Activated CD8-positive, alpha-beta T cell treated with anti-CD3 and anti-CD28 coated beads for 36 hours (primary cell): ENCODE data around the gene TEAD4. TPM values are rescaled to one million over a fixed set of nuclear protein-coding genes. Genes with fewer than 3 reads are reported as not detected.

Experiments used
- ATAC-seq: fragments of 200-7000 bp; cut with Tn5 transposase; one replicate; pipeline ENCODE4 v1.10.0; 2021; ENCODE audit warnings: mild to moderate bottlenecking, moderate library complexity
- CTCF ChIA-PET: fragments of 350-600 bp; sonication (Branson Sonifier 250); formaldehyde crosslinking; loops from one replicate; lab custom pipeline; 2021; ENCODE audit warnings: antibody characterized with exemption; lab: Charles Lee
- POLR2A ChIA-PET: fragments of 350-600 bp; sonication (Branson Sonifier 250); formaldehyde crosslinking; loops from one replicate; lab custom pipeline; 2021; ENCODE audit warnings: antibody characterized with exemption; lab: Charles Lee
- DNase-seq: peaks from one replicate; pipeline ENCODE4 v3.0.0-alpha.2; 2020
- H3K27ac Mint-ChIP-seq: one replicate; pipeline ENCODE4 v1.8.0; 2021; ENCODE audit warnings: mild to moderate bottlenecking, mixed read lengths
- H3K27me3 Mint-ChIP-seq: one replicate; pipeline ENCODE4 v1.8.0; 2021; ENCODE audit warnings: mixed read lengths
- H3K36me3 Mint-ChIP-seq: one replicate; pipeline ENCODE4 v1.8.0; 2021; ENCODE audit warnings: low read depth, mixed read lengths
- H3K4me1 Mint-ChIP-seq: one replicate; pipeline ENCODE4 v1.8.0; 2021; ENCODE audit warnings: low read depth, mixed read lengths
- H3K4me3 Mint-ChIP-seq: one replicate; pipeline ENCODE4 v1.8.0; 2021; ENCODE audit warnings: mild to moderate bottlenecking, moderate library complexity, mixed read lengths
- H3K9me3 Mint-ChIP-seq: one replicate; pipeline ENCODE4 v1.8.0; 2021; ENCODE audit warnings: mixed read lengths
- intact Hi-C: fragments of 100-400 bp; cut with micrococcal nuclease; formaldehyde crosslinking; loops from one replicate; pipeline ENCODE4 v1.10.0; 2022
- total RNA-seq, 2 experiments: library from RNA; stranded (reverse); gene quantifications; one replicate each; pipeline ENCODE4 v1.2.3, GENCODE V29; 2021
- TF ChIP-seq, protein P1 (sequence below): fragments of 200-600 bp; IDR thresholded peaks from one replicate; pipeline ENCODE4 v1.8.0; 2022; ENCODE audit warnings: antibody characterized with exemption, mild to moderate bottlenecking

Gene TEAD4
- total RNA-seq, 2 experiments from 2014 or later = 4.5 to 4.6 TPM

DNA sequence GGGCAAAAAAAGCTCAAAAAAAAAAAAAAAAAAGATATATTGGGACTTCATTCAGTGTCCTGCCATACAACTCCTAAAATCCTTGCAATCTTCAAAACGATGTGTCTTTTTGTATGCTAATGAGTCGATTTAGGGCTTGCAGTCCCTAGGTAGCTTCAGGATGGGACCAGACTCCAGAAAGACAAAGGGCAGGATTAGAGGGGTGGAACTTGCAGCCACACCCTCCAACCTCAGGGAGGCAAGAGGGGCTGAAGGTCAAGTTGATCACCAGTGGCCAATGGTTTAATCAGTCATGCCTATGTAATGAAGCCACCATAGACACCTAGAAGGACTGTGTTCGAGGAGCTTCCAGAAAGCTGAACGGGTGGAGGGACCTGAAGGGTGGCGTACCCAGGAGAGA is 29.3 kb downstream of the TEAD4 start:
- Mint-ChIP-seq H3K36me3 (no peaks in the 10 kb centered on the region), H3K27ac (no peak overlapping the region), H3K27me3 (no peaks in the 10 kb centered on the region), H3K4me1 (no peaks in the 10 kb centered on the region), H3K4me3 (no peak overlapping the region), H3K9me3 (no peaks in the 10 kb centered on the region)
- CTCF ChIA-PET = no interaction called here
- DNase-seq (no peak), ATAC-seq (no peak)
- POLR2A ChIA-PET = no interaction called here
- intact Hi-C loops = no loop called here
- TF ChIP-seq, protein P1, sequence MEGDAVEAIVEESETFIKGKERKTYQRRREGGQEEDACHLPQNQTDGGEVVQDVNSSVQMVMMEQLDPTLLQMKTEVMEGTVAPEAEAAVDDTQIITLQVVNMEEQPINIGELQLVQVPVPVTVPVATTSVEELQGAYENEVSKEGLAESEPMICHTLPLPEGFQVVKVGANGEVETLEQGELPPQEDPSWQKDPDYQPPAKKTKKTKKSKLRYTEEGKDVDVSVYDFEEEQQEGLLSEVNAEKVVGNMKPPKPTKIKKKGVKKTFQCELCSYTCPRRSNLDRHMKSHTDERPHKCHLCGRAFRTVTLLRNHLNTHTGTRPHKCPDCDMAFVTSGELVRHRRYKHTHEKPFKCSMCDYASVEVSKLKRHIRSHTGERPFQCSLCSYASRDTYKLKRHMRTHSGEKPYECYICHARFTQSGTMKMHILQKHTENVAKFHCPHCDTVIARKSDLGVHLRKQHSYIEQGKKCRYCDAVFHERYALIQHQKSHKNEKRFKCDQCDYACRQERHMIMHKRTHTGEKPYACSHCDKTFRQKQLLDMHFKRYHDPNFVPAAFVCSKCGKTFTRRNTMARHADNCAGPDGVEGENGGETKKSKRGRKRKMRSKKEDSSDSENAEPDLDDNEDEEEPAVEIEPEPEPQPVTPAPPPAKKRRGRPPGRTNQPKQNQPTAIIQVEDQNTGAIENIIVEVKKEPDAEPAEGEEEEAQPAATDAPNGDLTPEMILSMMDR = no peak

DNA sequence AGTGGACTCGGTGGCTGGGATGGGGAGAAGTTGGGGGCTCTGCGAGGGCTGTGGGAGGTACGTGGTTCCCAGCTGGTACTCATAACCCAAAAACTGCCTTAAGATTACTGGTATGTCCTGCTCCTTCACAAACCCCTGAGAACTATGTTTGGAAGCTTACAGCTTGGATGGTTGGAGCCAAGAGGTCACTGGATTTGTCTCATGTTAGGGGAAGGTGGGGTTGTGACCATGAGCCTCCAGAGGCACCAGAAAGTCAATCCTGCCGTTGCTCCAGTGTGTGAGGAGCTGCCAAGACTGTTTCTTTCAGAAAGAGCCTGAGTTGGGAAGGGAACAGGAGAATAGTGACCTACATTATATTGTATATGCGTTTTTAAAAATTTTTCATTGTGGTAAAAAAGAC is 33.5 kb downstream of the TEAD4 start:
- DNase-seq (no peak), ATAC-seq (no peak)
- intact Hi-C loops = no loop called here
- Mint-ChIP-seq H3K27ac (no peak overlapping the region), H3K36me3 (no peaks in the 10 kb centered on the region), H3K4me3 (no peak overlapping the region), H3K9me3 (no peaks in the 10 kb centered on the region), H3K27me3 (no peaks in the 10 kb centered on the region), H3K4me1 (no peaks in the 10 kb centered on the region)
- TF ChIP-seq, protein P1 = no peak
- ChIA-PET POLR2A (no interaction called here), CTCF (no interaction called here)

DNA sequence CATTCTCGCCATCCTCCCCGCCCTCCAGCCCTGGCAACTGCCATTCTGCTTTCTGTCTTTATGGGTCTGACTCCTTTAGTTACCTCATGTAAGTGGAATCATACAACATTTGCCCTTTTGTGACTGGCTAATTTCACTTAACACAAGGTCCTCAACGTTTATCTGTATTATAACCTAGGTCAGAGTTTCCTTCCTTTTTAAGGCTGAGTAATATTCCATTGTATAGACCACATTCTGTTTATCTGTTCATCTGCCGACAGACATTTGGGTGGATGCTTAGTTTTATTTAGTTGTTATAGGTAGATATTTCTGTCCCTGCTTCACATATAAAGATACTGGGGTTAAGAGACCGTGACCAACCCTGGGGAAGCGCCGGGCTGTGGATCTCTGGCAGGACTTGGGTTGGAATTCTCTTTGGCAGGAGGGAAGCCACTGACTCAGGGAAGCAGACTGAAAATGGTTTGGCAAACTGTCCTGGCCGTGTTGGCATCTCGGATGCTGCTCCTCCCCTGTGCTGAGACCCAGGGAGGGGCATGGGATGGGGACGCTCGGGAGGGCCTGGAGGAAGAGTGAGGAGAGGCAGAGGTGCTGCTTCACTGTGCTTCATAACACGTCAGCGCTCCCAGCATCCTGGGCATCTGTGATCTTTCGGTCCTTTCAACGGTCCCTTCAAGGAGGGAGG is 38.9 kb downstream of the TEAD4 start:
- TF ChIP-seq, protein P1 = no peak
- Mint-ChIP-seq H3K27ac (no peak overlapping the region), H3K9me3 (no peaks in the 10 kb centered on the region), H3K27me3 (no peaks in the 10 kb centered on the region), H3K4me1 (no peaks in the 10 kb centered on the region), H3K36me3 (no peaks in the 10 kb centered on the region), H3K4me3 (no peak overlapping the region)
- ChIA-PET POLR2A (no interaction called here), CTCF (no interaction called here)
- DNase-seq (no peak), ATAC-seq (no peak)
- intact Hi-C loops = no loop called here

DNA sequence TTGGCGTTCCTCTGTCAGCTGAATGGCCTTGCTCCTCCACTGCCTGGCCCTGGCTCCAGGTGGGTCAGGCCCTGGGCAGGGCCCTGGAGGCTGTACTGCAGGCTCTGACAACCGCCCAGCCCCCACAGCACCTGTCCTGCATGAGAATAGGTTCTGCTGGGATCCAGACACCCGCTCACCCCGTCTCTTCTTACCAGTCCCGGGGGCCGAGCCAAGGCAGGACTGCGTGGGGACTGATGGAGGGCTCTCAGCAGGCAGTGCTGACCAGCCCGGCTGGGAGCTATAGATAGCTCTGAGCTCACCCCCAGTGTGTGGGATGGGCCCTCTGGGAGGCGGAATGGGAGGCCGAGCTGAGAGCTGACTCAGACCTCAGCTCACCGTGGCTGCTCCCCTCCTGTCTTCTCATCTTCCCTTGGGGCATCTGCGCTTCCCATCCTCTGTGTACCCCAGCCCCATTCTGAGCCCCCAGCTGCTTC is 39.6 kb downstream of the TEAD4 start:
- TF ChIP-seq, protein P1 = no peak
- ATAC-seq (no peak), DNase-seq (no peak)
- Mint-ChIP-seq H3K4me3 (no peak overlapping the region), H3K4me1 (no peaks in the 10 kb centered on the region), H3K27me3 (no peaks in the 10 kb centered on the region), H3K9me3 (no peaks in the 10 kb centered on the region), H3K27ac (no peak overlapping the region), H3K36me3 (no peaks in the 10 kb centered on the region)
- ChIA-PET POLR2A (no interaction called here), CTCF (no interaction called here)
- intact Hi-C loops = no loop called here

DNA sequence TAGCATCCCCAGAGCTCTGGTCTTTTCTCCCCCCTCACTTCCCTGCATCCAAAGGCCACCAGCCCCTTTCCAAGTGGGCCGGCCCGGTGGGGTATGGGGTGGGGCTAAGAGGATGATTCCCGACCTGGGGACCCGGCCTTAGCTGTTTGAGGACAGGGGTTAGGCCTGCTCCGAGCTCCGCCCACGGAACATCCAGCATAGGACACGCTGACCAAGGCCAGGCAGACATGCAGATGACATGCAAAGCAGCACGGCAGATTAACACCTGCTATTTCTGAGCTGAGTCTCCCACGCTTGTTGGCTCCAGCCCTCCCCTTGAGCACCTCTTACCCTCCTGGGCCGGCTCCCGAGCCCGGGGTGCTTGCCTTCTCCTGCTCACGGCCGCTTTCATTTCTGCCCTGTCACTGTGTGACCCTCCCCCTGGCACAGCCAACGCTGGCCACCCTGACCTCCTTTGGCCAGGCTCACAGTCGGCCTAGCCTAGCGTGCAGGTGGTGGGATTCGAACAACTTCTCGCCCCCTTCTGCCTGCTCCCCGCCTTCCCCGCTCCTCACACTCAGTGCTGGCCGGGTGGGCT is 40.2 kb downstream of the TEAD4 start:
- H3K27ac Mint-ChIP-seq = no peak overlapping the region
- no peak for ATAC-seq
- no peak for DNase-seq
- H3K27me3 Mint-ChIP-seq = no peaks in the 10 kb centered on the region
- no peaks in the 10 kb centered on the region for H3K9me3 Mint-ChIP-seq
- TF ChIP-seq, protein P1 = no peak
- H3K36me3 Mint-ChIP-seq = no peaks in the 10 kb centered on the region
- intact Hi-C loops = no loop called here
- no peak overlapping the region for H3K4me3 Mint-ChIP-seq
- POLR2A ChIA-PET = no interaction called here
- CTCF ChIA-PET = no interaction called here
- no peaks in the 10 kb centered on the region for H3K4me1 Mint-ChIP-seq
